Activated naive CD4-positive, alpha-beta T cell treated with anti-CD3 and anti-CD28 coated beads, Interleukin-2, amount 10 ng/mL, durations not matched to agents 7 days and 5 days (primary cell): Measurements from ENCODE around the gene RPL23.

Experiments used
- CTCF ChIA-PET: fragments of 350-600 bp; sonication (Branson Sonifier 250); formaldehyde crosslinking; loops from one replicate; lab custom pipeline; 2021; ENCODE audit warnings: antibody characterized with exemption; lab: Charles Lee
- DNase-seq: peaks from one replicate; pipeline ENCODE4 v3.0.0-alpha.2; 2020
- H3K27ac Mint-ChIP-seq: one replicate; pipeline ENCODE4 v1.8.0; 2021; ENCODE audit warnings: mild to moderate bottlenecking, moderate library complexity, mixed read lengths
- H3K27me3 Mint-ChIP-seq: one replicate; pipeline ENCODE4 v1.8.0; 2021; ENCODE audit warnings: mild to moderate bottlenecking, mixed read lengths
- H3K36me3 Mint-ChIP-seq: one replicate; pipeline ENCODE4 v1.8.0; 2021; ENCODE audit warnings: mixed read lengths
- H3K4me1 Mint-ChIP-seq: one replicate; pipeline ENCODE4 v1.8.0; 2021; ENCODE audit warnings: mixed read lengths
- H3K4me3 Mint-ChIP-seq: one replicate; pipeline ENCODE4 v1.8.0; 2021; ENCODE audit warnings: mild to moderate bottlenecking, moderate library complexity, mixed read lengths
- H3K9me3 Mint-ChIP-seq: one replicate; pipeline ENCODE4 v1.8.0; 2021; ENCODE audit warnings: mixed read lengths

RPL23 gene

DNA sequence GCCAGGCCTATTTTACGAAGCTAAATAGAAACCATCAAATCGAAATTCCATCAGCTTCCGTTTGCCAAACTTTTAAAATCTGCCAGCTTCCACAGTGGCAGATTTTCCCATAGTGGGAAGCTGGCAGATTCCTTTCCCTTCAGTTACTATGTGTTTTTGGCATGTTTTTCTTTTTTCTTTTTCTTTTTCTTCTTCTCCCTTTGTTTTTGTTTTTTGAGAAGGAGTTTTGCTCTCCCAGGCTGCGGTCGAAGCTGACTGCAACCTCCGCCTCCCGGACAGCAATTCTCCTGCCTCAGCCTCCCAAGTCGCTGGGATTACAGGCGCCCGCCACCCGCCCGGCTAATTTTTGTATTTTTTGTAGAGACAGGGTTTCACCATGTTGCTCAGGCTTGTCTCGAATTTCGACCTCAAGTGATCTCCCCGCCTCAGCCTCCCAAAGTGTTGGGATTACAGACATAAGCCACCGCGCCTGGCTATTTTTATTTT, 27.7 kb downstream of the RPL23 start:
- H3K27me3 Mint-ChIP-seq, result peaks cover 3% of the 10 kb centered on the region
- DNase-seq, result no peak
- CTCF ChIA-PET, result no interaction called here
- H3K9me3 Mint-ChIP-seq, result no peaks in the 10 kb centered on the region
- H3K4me1 Mint-ChIP-seq, result peaks cover 38% of the 10 kb centered on the region
- peaks cover 12% of the 10 kb centered on the region for H3K36me3 Mint-ChIP-seq
- peak overlapping the region; percentile 99 for H3K27ac Mint-ChIP-seq
- H3K4me3 Mint-ChIP-seq, result peak overlapping the region; percentile 95

GRCh38 chr17:38824899-38825761, 28.4 kb downstream of the RPL23 start, which contains the start of gene CWC25:
CWC25 (minus strand) TSS chr17:38825321; CDS start chr17:38825183, 138 bp downstream.
- CTCF ChIA-PET, result no interaction called here

GRCh38 chr17:38815576-38816193, 37.8 kb downstream of the RPL23 start:
- Mint-ChIP-seq H3K4me3 (no peak overlapping the region), H3K4me1 (peaks cover 2% of the 10 kb centered on the region), H3K36me3 (peaks cover 31% of the 10 kb centered on the region), H3K27ac (peak overlapping the region; percentile 26), H3K27me3 (no peaks in the 10 kb centered on the region), H3K9me3 (no peaks in the 10 kb centered on the region)
- CTCF ChIA-PET, result no interaction called here
- no peak for DNase-seq

More at GRCh38 chr17:38824899-38825761, 28.4 kb downstream of the RPL23 start, which contains the start of gene CWC25:
- H3K9me3 Mint-ChIP-seq, result no peaks in the 10 kb centered on the region
- peaks cover 19% of the 10 kb centered on the region for H3K36me3 Mint-ChIP-seq
- H3K4me3 Mint-ChIP-seq, result peak within 1 kb of the TSS; percentile 95
- H3K4me1 Mint-ChIP-seq, result peaks cover 40% of the 10 kb centered on the region
- no peaks in the 10 kb centered on the region for H3K27me3 Mint-ChIP-seq
- H3K27ac Mint-ChIP-seq, result peak within 1 kb of the TSS; percentile 99
- DNase-seq, result peak; percentile 94

DNA sequence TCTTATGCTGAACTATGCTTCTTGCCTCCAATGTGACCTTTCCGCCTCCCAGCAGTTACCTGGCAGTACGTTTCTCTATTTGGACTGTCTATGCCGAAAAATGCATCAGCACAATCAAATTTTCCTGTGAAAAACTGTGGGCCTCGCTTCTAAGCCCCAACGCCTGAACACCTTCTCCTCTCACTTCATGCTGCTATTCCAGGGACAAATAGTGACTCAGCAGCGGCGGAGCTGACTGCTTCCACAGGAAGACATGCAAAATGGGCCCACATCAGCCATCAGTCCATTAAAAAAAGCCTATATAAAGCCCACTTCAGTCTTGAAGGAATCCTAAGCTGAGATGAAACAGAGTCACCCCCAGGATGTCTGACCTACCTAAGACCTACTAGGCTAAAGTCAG, 43.7 kb downstream of the RPL23 start:
- H3K27ac Mint-ChIP-seq, result no peak overlapping the region
- no peak overlapping the region for H3K4me3 Mint-ChIP-seq
- H3K4me1 Mint-ChIP-seq, result no peaks in the 10 kb centered on the region
- H3K9me3 Mint-ChIP-seq, result no peaks in the 10 kb centered on the region
- CTCF ChIA-PET, result no interaction called here
- no peaks in the 10 kb centered on the region for H3K27me3 Mint-ChIP-seq
- no peak for DNase-seq
- H3K36me3 Mint-ChIP-seq, result peaks cover 42% of the 10 kb centered on the region

GRCh38 chr17:38800237-38800760, 53.2 kb downstream of the RPL23 start:
- CTCF ChIA-PET, result no interaction called here
- Mint-ChIP-seq H3K9me3 (no peaks in the 10 kb centered on the region), H3K27me3 (no peaks in the 10 kb centered on the region), H3K4me3 (peak overlapping the region; percentile 68), H3K27ac (peak overlapping the region; percentile 86), H3K36me3 (peaks cover 49% of the 10 kb centered on the region), H3K4me1 (peaks cover 43% of the 10 kb centered on the region)
- DNase-seq, result no peak

DNA sequence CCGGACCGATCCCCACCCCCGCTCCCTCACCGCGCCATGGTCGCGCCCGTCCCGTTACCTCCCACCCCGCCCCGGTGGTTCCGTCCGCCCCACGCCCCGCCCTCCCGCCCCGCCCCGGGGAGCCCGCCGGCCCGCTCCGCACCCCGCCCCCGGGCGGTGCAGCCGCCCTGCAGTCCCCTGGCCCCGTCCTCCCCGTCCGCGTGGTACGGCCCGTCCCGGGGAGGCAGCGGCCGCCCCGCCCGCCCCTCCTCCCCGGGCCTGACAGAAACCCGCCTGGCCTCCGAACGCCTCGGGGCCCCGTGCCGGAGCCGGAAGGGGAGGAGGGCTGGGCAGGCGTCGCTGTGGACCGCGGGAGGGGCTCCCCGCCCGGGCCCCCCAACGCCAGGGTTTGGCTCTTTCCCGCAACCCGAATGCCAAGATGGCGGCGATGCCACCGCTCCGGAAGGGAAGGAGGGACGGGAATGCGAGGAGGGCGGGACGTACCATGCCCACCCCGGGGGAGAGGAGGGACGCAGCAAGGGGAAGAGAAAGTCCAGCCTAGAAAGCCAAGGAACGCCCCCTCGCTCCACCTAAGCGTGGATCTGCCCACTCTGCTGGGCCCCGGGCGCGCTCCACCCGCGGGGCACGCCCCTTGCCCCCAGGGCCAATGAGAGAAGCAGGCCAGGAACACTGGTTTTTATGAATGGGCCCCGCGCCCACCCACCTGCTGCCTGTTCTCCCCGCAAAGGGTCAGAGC, 53.9 kb downstream of the RPL23 start, which contains the start of gene PIP4K2B:
PIP4K2B (minus strand) TSS at position 56 of the 736 bp plus-strand sequence. CDS start 132 bp downstream, outside the sequence.
- H3K27ac Mint-ChIP-seq, result peak within 1 kb of the TSS; percentile 96
- H3K4me3 Mint-ChIP-seq, result peak within 1 kb of the TSS; percentile 94
- no peaks in the 10 kb centered on the region for H3K27me3 Mint-ChIP-seq
- CTCF ChIA-PET, result no interaction called here
- no peaks in the 10 kb centered on the region for H3K9me3 Mint-ChIP-seq
- H3K4me1 Mint-ChIP-seq, result peaks cover 45% of the 10 kb centered on the region
- DNase-seq, result peak; percentile 95
- peaks cover 52% of the 10 kb centered on the region for H3K36me3 Mint-ChIP-seq

DNA sequence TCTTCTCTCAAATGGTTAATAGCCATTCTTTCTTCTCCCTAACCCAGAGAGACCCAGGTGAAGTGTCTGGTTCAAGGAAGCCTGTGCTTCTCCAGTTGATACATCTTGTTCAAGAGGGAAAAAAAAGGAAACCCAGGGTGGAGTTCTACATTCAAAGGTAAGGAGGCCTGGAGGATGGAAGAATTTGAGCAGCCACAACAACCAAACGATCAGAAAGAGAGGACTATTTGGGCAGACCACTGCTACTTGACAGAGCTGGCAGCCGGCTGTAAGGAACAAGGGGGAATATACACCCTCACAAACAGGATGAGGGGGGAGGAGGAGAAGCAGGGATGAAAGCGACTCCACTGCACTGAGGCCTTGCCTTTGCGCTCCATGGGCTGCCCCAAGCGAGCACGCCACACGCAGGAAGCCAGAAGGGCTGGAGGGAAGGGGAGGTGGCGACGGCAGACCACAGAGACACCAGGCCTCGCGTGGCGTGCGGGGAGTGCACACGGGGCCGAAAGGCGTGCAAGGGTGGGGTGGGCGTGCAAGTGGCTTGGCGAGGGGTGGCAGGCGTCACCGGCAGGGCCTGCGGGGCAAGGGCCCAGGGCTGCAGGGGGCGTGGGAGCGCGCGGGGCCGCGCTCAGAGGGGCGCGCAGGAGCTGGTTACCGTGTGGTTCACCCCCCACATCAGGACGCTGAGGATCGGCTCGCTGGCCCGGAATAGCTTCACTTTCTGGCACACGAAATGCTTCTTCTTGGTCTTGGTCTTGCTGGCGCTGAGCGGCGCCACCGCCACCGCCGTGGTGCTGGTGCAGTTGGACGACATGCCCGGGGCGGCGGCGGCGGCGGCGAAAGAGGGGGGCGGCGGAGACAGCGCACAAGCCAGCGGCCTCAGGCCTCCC, 54.7 kb downstream of the RPL23 start:
- Mint-ChIP-seq H3K36me3 (peaks cover 52% of the 10 kb centered on the region), H3K27ac (peak overlapping the region; percentile 96), H3K9me3 (no peaks in the 10 kb centered on the region), H3K4me3 (peak overlapping the region; percentile 94), H3K27me3 (no peaks in the 10 kb centered on the region), H3K4me1 (peaks cover 51% of the 10 kb centered on the region)
- peak; percentile 78 for DNase-seq
- CTCF ChIA-PET, result interaction anchor here (1.1 kb wide), 1 partner anchor 293 kb away, joined by 4 read pairs; no protein-coding TSS in a partner anchor
